ENCODE measurements around the gene FXYD3. TPM values are rescaled to one million over a fixed set of nuclear protein-coding genes. Genes with fewer than 3 reads are reported as not detected.

FXYD3 gene
- total RNA-seq, 1 donor from 2014 or later, result not detected

DNA sequence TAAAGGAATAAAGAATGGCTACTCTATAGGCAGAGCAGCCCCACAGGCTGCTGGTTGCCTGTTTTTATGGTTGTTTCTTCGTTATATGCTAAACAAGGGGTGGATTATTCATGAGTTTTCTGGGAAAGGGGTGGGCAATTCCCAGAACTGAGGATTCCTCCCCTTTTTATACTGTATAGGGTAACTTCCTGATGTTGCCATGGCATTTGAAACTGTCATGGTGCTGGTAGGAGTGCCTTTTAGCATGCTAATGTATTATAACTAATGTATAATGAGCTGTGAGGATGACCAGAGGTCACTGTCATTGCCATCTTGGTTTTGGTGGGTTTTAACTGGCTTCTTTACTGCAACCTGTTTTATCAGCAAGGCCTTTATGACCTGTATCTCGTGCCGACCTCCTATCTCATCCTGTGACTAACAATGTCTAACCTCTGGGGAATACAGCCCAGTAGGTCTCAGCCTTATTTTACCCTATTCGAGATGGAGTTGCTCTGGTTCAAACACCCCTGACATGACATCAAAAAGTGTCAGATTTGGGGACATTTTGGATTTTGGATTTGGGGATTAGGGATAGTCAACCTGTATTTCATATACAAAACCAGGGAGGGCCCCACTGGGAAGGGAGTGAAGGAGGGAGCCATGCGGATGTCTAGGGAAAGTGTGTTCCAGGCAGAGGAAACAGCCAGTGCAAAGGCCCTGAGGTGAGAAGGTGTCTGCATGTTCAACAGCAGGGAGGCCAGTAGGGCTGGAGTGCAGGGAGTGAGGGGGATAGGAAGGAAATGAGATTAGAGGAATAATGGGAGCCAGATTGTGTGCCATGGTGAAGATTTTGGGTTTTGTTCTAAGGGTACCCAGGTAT lies 49.8 kb downstream of the FXYD3 start:
- H3K9me3 Mint-ChIP-seq (ENCODE audit: unreplicated experiment), result peaks cover 12% of the 10 kb centered on the region
- DNase-seq (ENCODE audit: extremely low spot score, unreplicated experiment), result no peak
- H3K27ac Mint-ChIP-seq (ENCODE audit: unreplicated experiment), result no peak overlapping the region
- TF ChIP-seq, protein P1, sequence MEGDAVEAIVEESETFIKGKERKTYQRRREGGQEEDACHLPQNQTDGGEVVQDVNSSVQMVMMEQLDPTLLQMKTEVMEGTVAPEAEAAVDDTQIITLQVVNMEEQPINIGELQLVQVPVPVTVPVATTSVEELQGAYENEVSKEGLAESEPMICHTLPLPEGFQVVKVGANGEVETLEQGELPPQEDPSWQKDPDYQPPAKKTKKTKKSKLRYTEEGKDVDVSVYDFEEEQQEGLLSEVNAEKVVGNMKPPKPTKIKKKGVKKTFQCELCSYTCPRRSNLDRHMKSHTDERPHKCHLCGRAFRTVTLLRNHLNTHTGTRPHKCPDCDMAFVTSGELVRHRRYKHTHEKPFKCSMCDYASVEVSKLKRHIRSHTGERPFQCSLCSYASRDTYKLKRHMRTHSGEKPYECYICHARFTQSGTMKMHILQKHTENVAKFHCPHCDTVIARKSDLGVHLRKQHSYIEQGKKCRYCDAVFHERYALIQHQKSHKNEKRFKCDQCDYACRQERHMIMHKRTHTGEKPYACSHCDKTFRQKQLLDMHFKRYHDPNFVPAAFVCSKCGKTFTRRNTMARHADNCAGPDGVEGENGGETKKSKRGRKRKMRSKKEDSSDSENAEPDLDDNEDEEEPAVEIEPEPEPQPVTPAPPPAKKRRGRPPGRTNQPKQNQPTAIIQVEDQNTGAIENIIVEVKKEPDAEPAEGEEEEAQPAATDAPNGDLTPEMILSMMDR (IDR thresholded peaks at IDR 0.05), result no peak
- no peak overlapping the region for H3K4me3 Mint-ChIP-seq (ENCODE audit: unreplicated experiment)
- peaks cover 36% of the 10 kb centered on the region for H3K36me3 Mint-ChIP-seq (ENCODE audit: unreplicated experiment)
- no peaks in the 10 kb centered on the region for H3K27me3 Mint-ChIP-seq (ENCODE audit: unreplicated experiment)
- H3K4me1 Mint-ChIP-seq (ENCODE audit: unreplicated experiment), result peaks cover 20% of the 10 kb centered on the region

DNA sequence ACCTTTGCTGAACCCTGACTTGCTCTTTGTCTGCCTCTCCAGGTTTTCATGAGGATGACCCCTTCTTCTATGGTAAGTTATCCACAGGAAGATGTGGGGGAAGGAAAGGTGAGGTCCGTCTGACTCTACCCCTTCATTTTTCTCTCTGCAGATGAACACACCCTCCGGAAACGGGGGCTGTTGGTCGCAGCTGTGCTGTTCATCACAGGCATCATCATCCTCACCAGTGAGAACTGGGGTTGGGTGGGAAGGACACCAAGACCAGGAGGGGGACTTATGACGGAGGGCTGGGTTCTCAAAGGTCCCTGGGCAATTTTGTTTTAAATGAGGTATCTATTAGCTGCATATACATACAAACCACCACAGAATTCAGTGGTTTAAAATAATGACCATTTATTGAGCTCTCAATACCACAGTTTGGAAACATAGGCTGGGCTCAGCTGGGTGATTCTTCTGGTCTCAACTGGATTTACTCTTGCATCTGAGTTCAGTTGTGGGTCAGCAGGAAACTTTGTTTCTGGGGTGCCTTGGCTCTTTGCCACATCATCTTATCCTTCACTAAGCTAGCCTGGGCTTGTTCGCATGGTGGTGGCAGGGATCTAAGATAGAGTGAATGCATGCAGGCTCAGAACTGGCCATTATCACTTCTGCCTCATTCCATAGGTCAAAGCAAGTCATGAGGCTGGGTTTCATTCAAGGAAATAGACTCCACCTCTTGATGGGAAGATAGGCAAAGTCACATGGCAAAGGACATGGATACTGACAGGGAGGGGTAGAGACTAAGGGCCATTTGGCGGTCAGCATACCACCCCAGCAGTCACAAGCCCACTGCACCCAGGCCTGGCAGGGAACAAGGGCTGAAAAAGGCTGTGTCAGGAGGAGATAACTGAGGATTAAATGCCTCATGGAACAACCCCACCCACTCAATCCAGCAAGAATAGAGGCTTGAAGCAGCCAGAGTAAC lies 50.8 kb downstream of the FXYD3 start:
- peaks cover 34% of the 10 kb centered on the region for H3K36me3 Mint-ChIP-seq (ENCODE audit: unreplicated experiment)
- H3K4me1 Mint-ChIP-seq (ENCODE audit: unreplicated experiment), result peaks cover 20% of the 10 kb centered on the region
- TF ChIP-seq, protein P1 (IDR thresholded peaks at IDR 0.05), result no peak
- DNase-seq (ENCODE audit: extremely low spot score, unreplicated experiment), result no peak
- H3K9me3 Mint-ChIP-seq (ENCODE audit: unreplicated experiment), result peaks cover 12% of the 10 kb centered on the region
- H3K4me3 Mint-ChIP-seq (ENCODE audit: unreplicated experiment), result no peak overlapping the region
- H3K27ac Mint-ChIP-seq (ENCODE audit: unreplicated experiment), result no peak overlapping the region
- no peaks in the 10 kb centered on the region for H3K27me3 Mint-ChIP-seq (ENCODE audit: unreplicated experiment)

DNA sequence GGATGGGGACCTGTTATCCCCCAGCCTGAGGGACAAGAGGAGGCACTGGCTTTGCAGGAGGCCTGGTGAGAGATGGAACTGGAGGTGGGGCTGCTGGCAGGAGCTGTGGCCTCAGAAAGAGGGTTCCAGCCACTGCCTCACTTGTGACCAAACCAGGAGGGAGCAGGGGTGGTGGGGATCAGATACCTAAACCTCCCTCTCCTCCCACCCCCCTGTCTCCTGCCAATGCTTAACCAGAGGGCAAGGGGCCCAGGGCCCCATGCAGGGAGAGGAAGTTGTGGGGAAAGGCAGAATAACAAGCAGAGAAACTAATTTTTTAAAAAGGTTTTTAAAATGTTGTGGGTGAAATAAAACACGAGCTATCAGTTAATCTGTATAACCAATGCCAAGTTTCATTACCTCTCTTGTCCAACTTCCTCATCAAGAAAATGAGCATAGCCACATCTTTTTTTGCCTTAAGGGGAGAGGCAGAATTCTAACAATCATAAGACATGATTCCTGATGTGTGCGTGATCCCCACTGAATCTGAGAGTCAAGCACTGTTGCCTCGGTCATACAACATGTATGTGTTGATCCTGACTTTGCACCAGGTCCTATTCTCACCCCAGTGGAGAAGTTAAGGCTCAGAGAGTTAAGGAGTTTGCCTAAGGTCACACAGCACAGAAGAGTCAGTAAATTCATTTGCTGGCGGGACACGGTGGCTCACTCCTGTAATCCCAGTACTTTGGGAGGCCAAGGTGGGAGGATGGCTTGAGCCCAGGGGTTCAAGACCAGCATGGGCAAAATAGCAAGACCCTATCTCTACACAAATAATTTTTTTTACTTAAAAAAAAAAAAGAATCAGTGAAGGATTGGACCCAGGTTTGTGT lies 51.9 kb downstream of the FXYD3 start:
- Mint-ChIP-seq H3K4me1 (ENCODE audit: unreplicated experiment) (peaks cover 18% of the 10 kb centered on the region), H3K27ac (ENCODE audit: unreplicated experiment) (peak overlapping the region; percentile 54), H3K36me3 (ENCODE audit: unreplicated experiment) (peaks cover 27% of the 10 kb centered on the region), H3K9me3 (ENCODE audit: unreplicated experiment) (peaks cover 7% of the 10 kb centered on the region), H3K27me3 (ENCODE audit: unreplicated experiment) (no peaks in the 10 kb centered on the region), H3K4me3 (ENCODE audit: unreplicated experiment) (no peak overlapping the region)
- TF ChIP-seq, protein P1 (IDR thresholded peaks at IDR 0.05), result no peak
- DNase-seq (ENCODE audit: extremely low spot score, unreplicated experiment), result no peak

DNA sequence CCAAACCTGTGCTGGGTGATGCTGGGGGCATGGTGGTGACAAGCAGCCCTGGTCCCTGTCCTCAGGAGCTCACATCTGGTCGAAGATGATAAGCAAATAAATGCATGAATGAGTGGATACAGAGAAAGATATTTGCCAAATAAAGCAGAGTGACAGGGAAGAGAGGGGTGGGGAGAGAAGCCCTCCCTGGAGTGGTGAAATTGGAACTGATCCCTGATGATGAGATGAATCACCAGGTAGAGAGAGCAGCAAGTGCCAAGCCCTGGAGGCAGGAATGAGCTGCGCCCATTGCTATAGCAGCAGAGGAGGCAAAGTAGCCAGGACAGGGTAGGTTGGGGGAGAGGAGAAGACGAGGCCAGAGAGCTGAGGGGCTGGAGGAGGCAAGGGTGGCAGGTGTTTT lies 52.6 kb downstream of the FXYD3 start:
- no peak overlapping the region for H3K27ac Mint-ChIP-seq (ENCODE audit: unreplicated experiment)
- H3K4me3 Mint-ChIP-seq (ENCODE audit: unreplicated experiment), result no peak overlapping the region
- TF ChIP-seq, protein P1 (IDR thresholded peaks at IDR 0.05), result no peak
- H3K27me3 Mint-ChIP-seq (ENCODE audit: unreplicated experiment), result no peaks in the 10 kb centered on the region
- peaks cover 23% of the 10 kb centered on the region for H3K36me3 Mint-ChIP-seq (ENCODE audit: unreplicated experiment)
- peaks cover 15% of the 10 kb centered on the region for H3K4me1 Mint-ChIP-seq (ENCODE audit: unreplicated experiment)
- no peak for DNase-seq (ENCODE audit: extremely low spot score, unreplicated experiment)
- peaks cover 7% of the 10 kb centered on the region for H3K9me3 Mint-ChIP-seq (ENCODE audit: unreplicated experiment)
